ENCODE data around the gene BEAN1.

Gene BEAN1

DNA sequence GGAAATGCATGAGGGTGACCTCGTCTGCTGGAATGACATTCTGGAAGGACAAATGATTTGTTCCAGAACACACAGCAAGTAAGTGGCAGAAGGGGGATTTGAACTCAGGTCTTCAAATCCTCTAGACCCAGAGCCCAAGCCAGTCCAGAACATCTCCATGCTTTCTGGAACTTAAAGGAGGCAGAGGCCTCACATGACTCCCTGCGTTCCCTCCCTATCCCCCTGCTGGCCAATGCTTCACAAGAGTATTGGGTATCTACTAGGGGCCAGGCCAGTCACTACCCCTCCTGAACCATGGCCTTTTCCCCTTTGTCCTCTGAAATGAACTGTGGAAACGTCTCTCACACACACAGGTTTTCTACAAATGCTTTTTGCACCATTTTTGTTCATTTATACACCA is 7.6 kb upstream of the BEAN1 start:
- DNase-seq (ENCODE audit: low read depth): no peak

DNA sequence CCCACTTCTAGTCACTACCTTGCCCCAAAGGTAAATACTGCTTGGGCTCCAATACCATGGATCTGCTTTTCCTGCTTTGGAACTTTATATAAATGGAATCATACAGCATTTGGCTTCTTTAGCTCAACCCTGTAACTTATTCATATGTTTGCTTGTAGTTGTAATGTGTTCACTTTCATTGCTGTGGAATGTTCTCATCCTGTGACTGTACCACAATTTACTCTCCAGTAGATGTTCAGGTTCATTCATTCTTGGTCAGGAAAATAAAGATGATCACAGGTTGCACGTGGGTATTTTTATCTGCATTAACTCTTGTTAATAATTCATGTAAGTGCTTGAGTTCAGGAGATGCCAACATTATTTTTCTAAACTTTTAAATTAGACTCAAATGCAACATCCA is 6.7 kb upstream of the BEAN1 start:
- DNase-seq (ENCODE audit: low read depth): peak; percentile 27

- DNase-seq (ENCODE audit: low read depth): no peak
Measured at GRCh38 chr16:66421891-66422290, 5.2 kb upstream of the BEAN1 start.

DNA sequence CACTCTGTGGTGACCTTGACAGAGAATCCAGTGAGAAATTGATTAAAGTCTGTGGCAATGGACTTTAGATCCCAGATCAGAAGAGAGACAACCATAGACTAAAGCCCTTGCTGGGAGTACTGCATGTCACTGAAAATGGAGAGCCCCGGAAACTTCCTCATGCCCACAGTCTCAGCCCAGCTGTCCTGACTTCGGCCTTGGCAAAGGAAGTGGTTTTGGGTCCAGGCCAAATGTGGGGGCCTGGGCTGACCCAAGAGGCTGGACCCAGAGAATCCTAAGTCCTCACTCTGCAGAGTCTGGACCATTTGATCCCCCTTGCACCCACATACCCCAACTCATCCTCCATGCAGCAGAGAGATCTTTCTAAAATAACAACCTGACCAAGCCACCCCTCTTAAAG is 4.7 kb upstream of the BEAN1 start:
- no peak for DNase-seq (ENCODE audit: low read depth)

DNA sequence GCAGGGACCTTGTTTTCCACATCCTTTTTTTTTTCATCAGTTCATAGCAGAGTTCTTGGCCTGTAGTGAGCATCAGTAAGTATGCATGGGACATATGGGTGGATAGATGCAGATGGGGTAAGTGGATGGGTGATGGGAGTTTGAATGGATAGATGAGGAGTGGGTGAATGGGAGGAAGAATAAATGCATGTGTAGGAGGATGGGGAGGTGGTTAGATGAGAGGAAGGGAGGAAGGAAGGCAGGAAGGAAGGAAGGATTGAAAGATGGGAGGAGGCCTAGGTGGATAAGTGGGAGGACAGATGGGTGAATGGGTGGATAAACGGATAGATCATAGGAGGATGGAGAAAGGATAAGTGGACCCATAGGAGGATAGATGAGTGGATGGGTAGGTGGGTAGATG is 3.9 kb upstream of the BEAN1 start:
- DNase-seq (ENCODE audit: low read depth): no peak

DNA sequence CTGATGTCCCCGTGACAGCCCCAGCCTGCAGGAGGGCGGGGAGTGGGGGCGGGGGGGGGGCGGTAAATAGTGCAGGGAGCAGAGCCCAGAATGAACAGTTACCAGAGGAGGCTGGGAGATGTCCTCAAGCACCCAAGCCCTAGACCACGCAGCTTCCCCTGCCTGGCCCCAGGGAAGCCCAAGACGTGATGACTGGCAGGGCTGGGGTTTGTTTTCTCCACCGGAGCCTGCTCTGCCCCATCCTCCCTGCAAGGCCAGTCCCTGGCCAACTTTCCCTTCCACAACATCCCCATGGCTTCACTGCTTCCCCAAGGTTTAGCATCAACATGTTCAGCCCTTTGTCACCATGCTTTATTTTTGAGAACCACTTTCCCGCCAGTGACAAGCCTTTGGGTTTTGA is 1.4 kb upstream of the BEAN1 start:
- DNase-seq (ENCODE audit: low read depth): no peak

GRCh38 chr16:66426112-66427035 is 721 bp upstream of the BEAN1 start:
- DNase-seq (ENCODE audit: low read depth): no peak

DNA sequence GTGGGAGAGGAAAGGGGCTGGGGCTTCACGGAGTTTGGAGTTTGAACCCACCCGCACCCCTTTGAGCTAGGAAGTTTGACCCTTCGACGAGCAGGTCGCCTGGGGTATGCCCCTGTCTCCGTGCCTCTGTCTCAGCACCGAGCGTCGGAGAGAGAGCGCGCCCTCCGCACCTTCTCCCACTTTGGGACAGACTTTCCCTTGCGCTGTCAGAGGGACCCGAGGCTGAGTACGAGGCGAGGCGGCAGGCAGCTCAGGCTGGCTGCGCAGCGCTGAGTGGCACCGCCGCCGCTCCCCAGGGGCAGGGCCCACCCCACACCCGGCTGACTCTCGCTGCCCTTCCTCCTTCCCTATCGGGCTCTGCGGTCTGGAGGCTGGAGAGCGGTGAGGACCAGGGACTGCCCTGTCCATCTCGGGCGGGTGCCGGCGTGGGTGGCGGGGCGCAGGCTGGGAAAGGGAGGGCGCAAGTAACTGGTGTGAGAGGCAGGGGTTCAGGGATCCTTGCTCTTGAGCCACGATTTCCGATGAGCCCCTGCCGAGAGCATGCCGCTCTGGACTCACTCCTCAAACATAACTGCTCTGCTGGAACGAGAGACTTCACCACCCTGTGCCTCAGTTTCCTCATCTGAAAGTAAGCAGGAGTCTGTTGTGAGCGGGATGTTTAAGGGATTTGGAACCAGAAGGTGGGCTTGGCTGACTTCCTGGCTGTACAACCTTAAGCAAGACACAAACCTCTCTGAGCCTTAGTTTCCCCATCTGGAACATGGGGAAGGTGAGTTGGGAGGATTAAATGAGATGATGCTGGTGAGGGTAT is 981 bp downstream of the BEAN1 start:
- peak; percentile 12 for DNase-seq (ENCODE audit: low read depth)

GRCh38 chr16:66428682-66429251 is 1.7 kb downstream of the BEAN1 start:
- no peak for DNase-seq (ENCODE audit: low read depth)

- no peak for DNase-seq (ENCODE audit: low read depth)
Measured at GRCh38 chr16:66429290-66429962, 2.3 kb downstream of the BEAN1 start.

DNA sequence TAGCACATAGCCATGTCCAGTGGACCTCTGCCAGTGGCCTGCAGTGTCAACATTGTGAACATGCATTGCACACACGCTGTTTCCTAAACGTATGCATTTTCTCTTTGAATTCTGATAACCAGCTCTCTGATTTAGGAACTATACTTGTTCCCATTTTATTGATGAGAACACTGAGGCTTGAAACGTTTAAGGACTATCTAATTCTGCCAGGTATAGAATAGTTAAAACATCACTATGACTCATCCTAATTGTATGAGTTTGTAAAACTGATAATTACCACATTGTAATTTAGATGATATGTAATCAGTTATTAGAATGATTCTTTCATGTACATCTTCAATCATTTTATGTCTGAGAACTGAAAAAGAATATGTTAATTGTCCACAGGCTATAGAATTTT is 3.1 kb downstream of the BEAN1 start:
- DNase-seq (ENCODE audit: low read depth): no peak

DNA sequence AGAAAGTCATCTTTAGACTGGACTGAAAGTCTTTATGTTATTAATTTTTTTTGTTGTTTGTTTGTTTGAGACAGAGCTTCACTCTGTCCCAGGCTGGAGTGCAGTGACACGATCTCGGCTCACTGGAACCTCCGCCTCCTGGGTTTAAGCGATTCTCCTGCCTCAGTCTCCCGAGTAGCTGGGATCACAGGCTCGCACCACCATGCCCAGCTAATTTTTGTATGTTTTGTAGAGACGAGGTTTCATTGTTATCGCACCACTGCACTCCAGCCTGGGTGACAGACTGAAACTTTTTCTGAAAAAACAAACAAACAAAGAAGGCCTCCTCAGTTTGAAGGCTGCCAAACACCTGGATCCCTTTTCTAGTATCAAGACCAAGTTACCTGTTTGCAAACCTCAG is 4.7 kb downstream of the BEAN1 start:
- no peak for DNase-seq (ENCODE audit: low read depth)

DNA sequence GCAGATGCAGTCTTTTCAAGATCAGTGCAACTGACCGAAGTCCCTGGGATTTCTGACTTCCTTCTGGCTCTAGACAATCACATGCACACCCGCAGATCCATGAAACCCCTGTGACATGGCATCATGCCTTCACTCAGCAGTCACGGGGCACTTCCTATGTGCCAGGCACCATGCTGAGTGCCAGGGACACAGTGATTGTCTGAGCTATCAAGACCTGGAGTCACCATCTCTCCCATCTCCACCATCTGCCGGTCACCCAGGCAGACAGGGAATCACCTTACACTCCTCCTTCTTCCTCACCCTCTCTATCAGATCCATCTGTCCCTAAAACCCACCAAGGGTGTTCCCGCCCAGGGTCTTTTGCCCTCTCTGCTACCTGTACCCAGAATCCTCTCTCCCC is 5.3 kb downstream of the BEAN1 start:
- no peak for DNase-seq (ENCODE audit: low read depth)

DNA sequence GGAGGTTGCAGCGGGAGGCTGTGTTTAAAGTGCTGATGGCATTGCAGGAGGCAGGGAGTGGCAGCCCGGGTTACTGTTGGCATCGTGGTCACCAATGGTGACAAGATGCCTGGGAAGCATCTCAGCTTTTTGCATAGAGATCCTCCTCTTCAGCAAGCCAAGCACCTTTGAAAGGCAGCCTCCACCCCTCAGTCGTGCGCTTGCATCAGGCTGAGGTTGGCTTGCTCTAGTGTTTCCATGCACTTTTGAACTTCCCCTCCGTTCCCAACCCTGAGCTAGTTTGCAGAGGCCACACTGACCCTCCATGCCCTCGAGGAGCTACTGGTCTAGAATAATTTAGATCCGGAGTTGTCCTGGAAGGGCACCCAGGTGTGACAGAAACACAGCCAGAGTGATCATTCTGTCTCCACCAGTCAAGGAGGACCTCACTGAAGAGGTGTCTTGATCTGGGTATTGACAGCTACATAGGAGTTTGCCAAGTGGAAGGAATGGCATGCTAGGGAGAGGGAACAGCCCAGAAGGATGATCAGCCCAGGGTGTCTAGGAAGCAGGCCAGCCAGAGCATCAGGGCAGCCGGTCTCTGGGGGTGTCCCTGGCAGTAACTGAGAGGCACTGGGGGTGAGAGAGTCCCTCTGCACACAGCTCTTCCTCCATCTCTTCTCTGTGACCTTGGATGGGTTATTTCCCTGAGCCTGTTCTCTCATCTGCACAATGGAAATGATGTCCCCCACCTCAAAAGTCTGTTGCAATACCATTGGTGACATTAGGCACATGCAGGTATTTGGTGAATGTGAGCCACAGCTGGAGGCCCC is 7.7 kb downstream of the BEAN1 start:
- DNase-seq (ENCODE audit: low read depth): no peak

DNA sequence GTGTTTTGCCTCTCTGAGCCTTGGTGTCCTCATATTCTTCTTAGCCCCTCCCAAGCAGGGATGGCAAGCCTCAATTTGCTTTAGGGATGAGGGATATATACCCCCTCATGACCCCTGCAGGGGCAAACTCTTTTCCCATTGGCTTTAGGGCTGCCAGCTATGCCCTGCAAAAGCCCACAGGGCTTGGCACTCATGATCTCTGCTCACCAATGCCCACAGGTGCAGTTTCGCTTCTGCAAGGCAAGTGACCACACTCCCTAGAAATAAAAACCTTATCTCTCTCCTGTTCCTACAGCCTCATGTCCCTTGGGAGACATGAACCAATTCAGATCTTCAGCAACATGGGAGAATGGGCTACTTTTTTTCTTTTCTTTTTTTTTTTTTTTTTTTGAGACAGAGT is 8.8 kb downstream of the BEAN1 start:
- DNase-seq (ENCODE audit: low read depth): no peak

GRCh38 chr16:66437391-66437945 is 10.4 kb downstream of the BEAN1 start:
- no peak for DNase-seq (ENCODE audit: low read depth)

- no peak for DNase-seq (ENCODE audit: low read depth)
Measured at GRCh38 chr16:66438536-66438935, 11.4 kb downstream of the BEAN1 start.

- DNase-seq (ENCODE audit: low read depth): no peak
Measured at GRCh38 chr16:66439051-66439730, 12.1 kb downstream of the BEAN1 start.

GRCh38 chr16:66440271-66440802 is 13.2 kb downstream of the BEAN1 start:
- DNase-seq (ENCODE audit: low read depth): no peak

- no peak for DNase-seq (ENCODE audit: low read depth)
Measured at GRCh38 chr16:66440970-66441369, 13.9 kb downstream of the BEAN1 start.

All from amniotic epithelial cell (primary cell).